ENCODE data around the gene TRAPPC12.
"Not testable (repeated sequence)": the region's sequence is repeated elsewhere in the genome, so short reads cannot be mapped to it uniquely, and the experiment has no call there.

The TRAPPC12 gene

GRCh38 chr2:3379647-3380534 lies at the start of gene TRAPPC12:
TRAPPC12 (plus strand) TSS chr2:3379694; CDS start chr2:3387624, 7,930 bp downstream.
- DNase-seq = peak; percentile 27 to 76

GRCh38 chr2:3332133-3332532 lies 47.4 kb upstream of the TRAPPC12 start:
- DNase-seq = no peak

GRCh38 chr2:3334392-3335345 lies 44.8 kb upstream of the TRAPPC12 start:
- DNase-seq = no peak

- no peak for DNase-seq
Measured at GRCh38 chr2:3336844-3337243, 42.6 kb upstream of the TRAPPC12 start.

GRCh38 chr2:3338340-3338739 lies 41.2 kb upstream of the TRAPPC12 start:
- DNase-seq = no peak

- no peak for DNase-seq
Measured at GRCh38 chr2:3340144-3340543, 39.4 kb upstream of the TRAPPC12 start.

GRCh38 chr2:3341336-3341735 lies 38.2 kb upstream of the TRAPPC12 start:
- no peak for DNase-seq

- no peak for DNase-seq
Measured at GRCh38 chr2:3342324-3342723, 37.2 kb upstream of the TRAPPC12 start.

- no peak for DNase-seq
Measured at GRCh38 chr2:3343012-3343411, 36.5 kb upstream of the TRAPPC12 start.

- DNase-seq = no peak
Measured at GRCh38 chr2:3344897-3345296, 34.6 kb upstream of the TRAPPC12 start.

GRCh38 chr2:3345621-3346020 lies 33.9 kb upstream of the TRAPPC12 start:
- DNase-seq = no peak

GRCh38 chr2:3348767-3349166 lies 30.7 kb upstream of the TRAPPC12 start:
- DNase-seq = peak in 1 of 2 experiments; percentile 65

- peak; percentile 18 to 79 for DNase-seq
Measured at GRCh38 chr2:3349211-3349693, 30.2 kb upstream of the TRAPPC12 start.

- DNase-seq = no peak
Measured at GRCh38 chr2:3354986-3355385, 24.5 kb upstream of the TRAPPC12 start.

- no peak for DNase-seq
Measured at GRCh38 chr2:3355951-3356569, 23.4 kb upstream of the TRAPPC12 start.

GRCh38 chr2:3356799-3357198 lies 22.7 kb upstream of the TRAPPC12 start:
- DNase-seq = no peak

- not testable (repeated sequence) for DNase-seq
Measured at GRCh38 chr2:3357446-3357845, 22.0 kb upstream of the TRAPPC12 start.

GRCh38 chr2:3357926-3358325 lies 21.6 kb upstream of the TRAPPC12 start:
- DNase-seq = no peak

- no peak for DNase-seq
Measured at GRCh38 chr2:3361518-3362389, 17.7 kb upstream of the TRAPPC12 start.

GRCh38 chr2:3365219-3365618 lies 14.3 kb upstream of the TRAPPC12 start:
- DNase-seq = no peak

GRCh38 chr2:3368261-3368722 lies 11.2 kb upstream of the TRAPPC12 start:
- no peak for DNase-seq

All from cerebellar nuclear complex (tissue), 1 donor.